A549 (cell line): ENCODE measurements around the gene LAMA2.

ENCODE experiments used
- CTCF ChIP-seq: fragments of >200 bp; sonication (Bioruptor Twin); formaldehyde crosslinking; IDR thresholded peaks from 3 replicates; pipeline ENCODE4 v1.5.1; 2016
- EHF ChIP-seq: fragments of 250-450 bp; sonication (Bioruptor Pico); IDR thresholded peaks from 2 replicates; pipeline ENCODE4 v1.5.0; 2020; ENCODE audit warnings: mild to moderate bottlenecking
- HOXB5 ChIP-seq: fragments of 250-450 bp; sonication (Bioruptor Pico); IDR thresholded peaks from 2 replicates; pipeline ENCODE4 v1.5.0; 2020; ENCODE audit warnings: mild to moderate bottlenecking, moderate library complexity
- REST ChIP-seq: fragments of 200-600 bp; sonication (generic); IDR thresholded peaks from 2 replicates; pipeline ENCODE4 v1.6.1; 2016; ENCODE audit warnings: antibody characterized with exemption, mild to moderate bottlenecking, moderate library complexity
- TF ChIP-seq, protein P1 (sequence below): fragments of 150-350 bp; IDR thresholded peaks from 2 replicates; pipeline ENCODE4 v1.6.1; 2014; ENCODE audit warnings: low read depth, mild to moderate bottlenecking, low read length
- TF ChIP-seq, protein P2 (sequence below): IDR thresholded peaks from 2 replicates; pipeline ENCODE4 v1.6.1; 2012

GRCh38 chr6:129270450-129270849 is 387.5 kb downstream of the LAMA2 start:
- TF ChIP-seq, protein P1, sequence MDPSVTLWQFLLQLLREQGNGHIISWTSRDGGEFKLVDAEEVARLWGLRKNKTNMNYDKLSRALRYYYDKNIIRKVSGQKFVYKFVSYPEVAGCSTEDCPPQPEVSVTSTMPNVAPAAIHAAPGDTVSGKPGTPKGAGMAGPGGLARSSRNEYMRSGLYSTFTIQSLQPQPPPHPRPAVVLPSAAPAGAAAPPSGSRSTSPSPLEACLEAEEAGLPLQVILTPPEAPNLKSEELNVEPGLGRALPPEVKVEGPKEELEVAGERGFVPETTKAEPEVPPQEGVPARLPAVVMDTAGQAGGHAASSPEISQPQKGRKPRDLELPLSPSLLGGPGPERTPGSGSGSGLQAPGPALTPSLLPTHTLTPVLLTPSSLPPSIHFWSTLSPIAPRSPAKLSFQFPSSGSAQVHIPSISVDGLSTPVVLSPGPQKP, result no peak
- TF ChIP-seq HOXB5 (CRISPR knock-in tag), result no peak
- TF ChIP-seq REST, result no peak
- no peak for TF ChIP-seq CTCF
- TF ChIP-seq, protein P2, sequence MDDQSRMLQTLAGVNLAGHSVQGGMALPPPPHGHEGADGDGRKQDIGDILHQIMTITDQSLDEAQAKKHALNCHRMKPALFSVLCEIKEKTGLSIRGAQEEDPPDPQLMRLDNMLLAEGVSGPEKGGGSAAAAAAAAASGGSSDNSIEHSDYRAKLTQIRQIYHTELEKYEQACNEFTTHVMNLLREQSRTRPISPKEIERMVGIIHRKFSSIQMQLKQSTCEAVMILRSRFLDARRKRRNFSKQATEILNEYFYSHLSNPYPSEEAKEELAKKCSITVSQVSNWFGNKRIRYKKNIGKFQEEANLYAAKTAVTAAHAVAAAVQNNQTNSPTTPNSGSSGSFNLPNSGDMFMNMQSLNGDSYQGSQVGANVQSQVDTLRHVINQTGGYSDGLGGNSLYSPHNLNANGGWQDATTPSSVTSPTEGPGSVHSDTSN, result no peak
- TF ChIP-seq EHF (CRISPR knock-in tag), result no peak
